Gastroesophageal sphincter (tissue), 4 donors: Measurements from ENCODE around the gene HOXB6. TPM values are rescaled to one million over a fixed set of nuclear protein-coding genes. Genes with fewer than 3 reads are reported as not detected.

ENCODE experiments used
- ATAC-seq: fragments of 150-250 bp; one replicate; pipeline ENCODE4 v1.9.1; 2016; ENCODE audit warnings: mild to moderate bottlenecking, moderate library complexity
- H3K27ac ChIP-seq, 4 donors: fragments of 200-600 bp; sonication (generic) in 3 of 4; 1 replicate in 3 of 4; 2 replicates in 1 of 4; pipeline ENCODE4 v1.5.1; 2016 to 2019
- H3K27me3 ChIP-seq: fragments of 200-600 bp; sonication (generic); one replicate; pipeline ENCODE4 v1.5.1; 2019
- H3K36me3 ChIP-seq, 2 donors: fragments of 200-600 bp; sonication (generic); one replicate each; pipeline ENCODE4 v1.5.1; 2019; ENCODE audit warnings: control low read depth in 1 of 2
- H3K4me1 ChIP-seq, 3 donors: fragments of 200-600 bp; sonication (generic); 1 replicate in 2 of 3; 2 replicates in 1 of 3; pipeline ENCODE4 v1.5.1; 2016 to 2019; ENCODE audit warnings: control low read depth in 2 of 3
- H3K4me3 ChIP-seq, 2 donors: fragments of 200-600 bp; sonication (generic); one replicate each; pipeline ENCODE4 v1.5.1; 2019; ENCODE audit warnings: mild to moderate bottlenecking in 1 of 2, moderate library complexity in 1 of 2
- H3K9me3 ChIP-seq, 3 donors: fragments of 200-600 bp; sonication (generic); one replicate each; pipeline ENCODE4 v1.5.1; 2017 to 2019; ENCODE audit warnings: control low read depth in 2 of 3
- EP300 ChIP-seq: sonication (generic); formaldehyde crosslinking; IDR thresholded peaks from one replicate; pipeline ENCODE4 v1.6.1; 2017; ENCODE audit warnings: antibody characterized with exemption, mild to moderate bottlenecking
- POLR2A ChIP-seq, 2 donors: fragments of 450-650 bp; IDR thresholded peaks; one replicate each; pipeline ENCODE4 v1.6.1; 2017; ENCODE audit warnings: antibody characterized with exemption in 2 of 2, mild to moderate bottlenecking in 2 of 2, moderate library complexity in 1 of 2
- POLR2AphosphoS5 ChIP-seq: sonication (generic); formaldehyde crosslinking; IDR thresholded peaks from one replicate; pipeline ENCODE4 v1.6.1; 2017; ENCODE audit warnings: antibody characterized with exemption
- WGBS, 2 donors: methylation state at CpG; one replicate each; pipeline ENCODE4 v1.1.5; 2018; ENCODE audit warnings: low coverage in 1 of 2; 5-methylcytosine and 5-hydroxymethylcytosine counted together
- total RNA-seq, 4 donors: library from RNA; depleted of rRNA; stranded (reverse); fragments of >200 nt; gene quantifications; one replicate each; pipeline ENCODE4 v1.1.0, GENCODE V29; 2016
- TF ChIP-seq, protein P1 (sequence below), 4 experiments: fragments of 200-600 bp in 2 of 4; fragments of 450-650 bp in 2 of 4; sonication (generic) in 1 of 4; IDR thresholded peaks; one replicate each; pipeline ENCODE4 v1.5.1; 2017 to 2019; ENCODE audit warnings: antibody characterized with exemption in 4 of 4, mild to moderate bottlenecking in 2 of 4, moderate library complexity in 2 of 4

Gene HOXB6
- total RNA-seq, 4 donors from 2014 or later = 4.9 to 40.1 (median 5.1) TPM

DNA sequence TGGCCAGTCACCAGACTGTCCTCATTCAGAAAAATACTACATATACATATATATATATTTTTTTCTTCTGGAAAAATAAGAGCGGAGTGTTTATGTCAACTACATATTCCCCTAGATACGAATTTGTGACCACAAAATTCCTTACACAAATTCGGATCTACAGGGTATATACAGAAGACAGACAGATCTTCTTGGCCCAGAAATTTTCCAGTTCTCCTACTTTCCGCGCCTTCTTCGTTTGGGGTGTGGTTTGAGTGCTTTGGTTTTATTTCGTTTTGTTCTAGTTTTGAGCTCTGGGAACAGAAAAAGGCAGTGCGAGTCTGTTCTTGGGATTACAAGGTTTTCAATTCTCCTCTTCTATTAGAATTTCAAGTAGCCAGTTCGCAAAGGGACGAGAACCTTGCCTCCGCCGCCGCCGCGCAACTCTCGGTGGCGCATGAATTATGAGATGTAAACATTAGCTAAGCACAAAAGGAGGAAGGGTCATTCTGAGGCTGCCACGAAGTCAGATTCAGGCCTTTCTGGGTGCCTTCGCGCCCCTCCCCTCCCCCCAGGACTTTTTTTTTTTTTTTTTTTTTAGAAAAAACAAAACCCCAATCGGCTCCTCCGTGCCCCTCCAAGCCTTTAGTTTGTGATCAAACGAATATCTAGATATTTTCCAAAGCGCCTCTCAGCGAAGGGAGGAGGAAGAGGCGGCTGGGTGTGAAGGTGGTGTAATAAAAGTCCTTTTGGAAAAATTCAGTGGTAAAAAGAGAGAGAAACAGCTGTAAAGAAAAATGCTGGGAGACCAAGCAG lies 24.8 kb downstream of the HOXB6 start:
- no peaks in the 10 kb centered on the region for H3K27me3 ChIP-seq
- ATAC-seq = no peak
- H3K27ac ChIP-seq = peak overlapping the region; percentile 91 to 98 (median 96)
- no peaks in the 10 kb centered on the region for H3K9me3 ChIP-seq
- TF ChIP-seq POLR2A (IDR thresholded peaks at IDR 0.05) (no peak), POLR2AphosphoS5 (peak; percentile 81)
- no peaks in the 10 kb centered on the region for H3K36me3 ChIP-seq
- H3K4me1 ChIP-seq = peaks cover 7 to 85% (median 8%) of the 10 kb centered on the region in 3 donors
- peak overlapping the region in 1 of 2 donors; percentile 81 for H3K4me3 ChIP-seq
- 59 to 67% methylated on average over 8 to 23 of the region's 26 CpGs for WGBS, 2 donors

GRCh38 chr17:48579471-48579759 lies 25.4 kb downstream of the HOXB6 start:
- no peak for TF ChIP-seq POLR2AphosphoS5
- TF ChIP-seq, protein P1, sequence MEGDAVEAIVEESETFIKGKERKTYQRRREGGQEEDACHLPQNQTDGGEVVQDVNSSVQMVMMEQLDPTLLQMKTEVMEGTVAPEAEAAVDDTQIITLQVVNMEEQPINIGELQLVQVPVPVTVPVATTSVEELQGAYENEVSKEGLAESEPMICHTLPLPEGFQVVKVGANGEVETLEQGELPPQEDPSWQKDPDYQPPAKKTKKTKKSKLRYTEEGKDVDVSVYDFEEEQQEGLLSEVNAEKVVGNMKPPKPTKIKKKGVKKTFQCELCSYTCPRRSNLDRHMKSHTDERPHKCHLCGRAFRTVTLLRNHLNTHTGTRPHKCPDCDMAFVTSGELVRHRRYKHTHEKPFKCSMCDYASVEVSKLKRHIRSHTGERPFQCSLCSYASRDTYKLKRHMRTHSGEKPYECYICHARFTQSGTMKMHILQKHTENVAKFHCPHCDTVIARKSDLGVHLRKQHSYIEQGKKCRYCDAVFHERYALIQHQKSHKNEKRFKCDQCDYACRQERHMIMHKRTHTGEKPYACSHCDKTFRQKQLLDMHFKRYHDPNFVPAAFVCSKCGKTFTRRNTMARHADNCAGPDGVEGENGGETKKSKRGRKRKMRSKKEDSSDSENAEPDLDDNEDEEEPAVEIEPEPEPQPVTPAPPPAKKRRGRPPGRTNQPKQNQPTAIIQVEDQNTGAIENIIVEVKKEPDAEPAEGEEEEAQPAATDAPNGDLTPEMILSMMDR (IDR thresholded peaks at IDR 0.05) = no peak
- no peak for TF ChIP-seq POLR2A (IDR thresholded peaks at IDR 0.05)
- TF ChIP-seq EP300 = no peak
- Histone ChIP-seq H3K4me1 (peaks cover 7 to 85% (median 8%) of the 10 kb centered on the region in 3 donors), H3K4me3 (peak overlapping the region in 1 of 2 donors; percentile 81), H3K36me3 (no peaks in the 10 kb centered on the region), H3K27ac (peak overlapping the region; percentile 96 to 98 (median 97)), H3K9me3 (no peaks in the 10 kb centered on the region), H3K27me3 (no peaks in the 10 kb centered on the region)
- ATAC-seq = no peak
- WGBS, 2 donors = 47 to 60% methylated on average over 7 of the region's 7 CpGs

DNA sequence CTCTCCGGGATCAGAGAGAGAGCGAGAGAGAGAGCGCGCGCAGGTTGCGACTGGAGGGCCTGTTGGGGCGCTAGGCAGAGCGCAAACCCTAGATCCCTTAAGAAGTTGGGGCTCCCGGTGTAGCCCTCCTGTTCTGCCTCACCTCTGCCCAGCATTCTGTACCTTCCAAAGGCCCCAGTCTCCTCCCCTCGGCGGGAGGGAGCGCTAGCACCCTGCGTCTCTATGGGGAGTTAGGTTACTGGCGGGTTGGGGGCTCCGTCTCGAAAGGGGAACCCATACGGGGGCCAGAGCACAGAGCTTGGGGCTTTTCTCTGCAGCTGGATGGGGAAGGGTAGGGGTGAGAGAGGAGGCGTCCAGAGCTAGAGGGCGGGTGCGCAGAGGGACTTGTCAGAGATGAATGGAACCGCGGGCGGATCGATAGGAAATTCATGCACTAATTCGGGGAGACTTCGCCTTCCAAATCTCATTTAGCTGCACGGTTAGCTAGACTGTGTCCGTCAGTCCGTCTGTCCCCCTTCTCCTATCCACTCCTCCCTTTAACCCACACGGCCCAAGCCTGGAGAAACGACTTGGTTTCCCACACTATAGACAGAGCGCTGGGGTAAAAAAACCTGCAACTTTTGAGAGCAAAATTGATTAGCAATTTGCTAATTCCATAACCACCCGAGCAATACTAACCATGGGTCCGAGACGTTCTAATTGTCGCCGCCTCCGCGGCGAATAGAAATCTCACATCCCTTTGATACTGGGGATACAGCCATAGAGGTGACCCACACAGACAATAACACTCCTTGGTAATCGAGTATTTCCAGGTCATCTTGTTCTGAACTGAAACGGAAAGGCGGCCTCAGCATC lies 25.9 kb downstream of the HOXB6 start:
- no peak for ATAC-seq
- Histone ChIP-seq H3K4me3 (peak overlapping the region; percentile 66 to 81), H3K36me3 (no peaks in the 10 kb centered on the region), H3K27me3 (no peaks in the 10 kb centered on the region), H3K4me1 (peaks cover 7 to 85% (median 8%) of the 10 kb centered on the region in 3 donors), H3K9me3 (no peaks in the 10 kb centered on the region), H3K27ac (peak overlapping the region; percentile 97 to 98 (median 97))
- 23 to 41% methylated on average over 21 to 22 of the region's 43 CpGs for WGBS, 2 donors
- TF ChIP-seq POLR2A (IDR thresholded peaks at IDR 0.05) = no peak
- TF ChIP-seq EP300 = no peak
- no peak for TF ChIP-seq POLR2AphosphoS5
- TF ChIP-seq, protein P1 (IDR thresholded peaks at IDR 0.05) = no peak

DNA sequence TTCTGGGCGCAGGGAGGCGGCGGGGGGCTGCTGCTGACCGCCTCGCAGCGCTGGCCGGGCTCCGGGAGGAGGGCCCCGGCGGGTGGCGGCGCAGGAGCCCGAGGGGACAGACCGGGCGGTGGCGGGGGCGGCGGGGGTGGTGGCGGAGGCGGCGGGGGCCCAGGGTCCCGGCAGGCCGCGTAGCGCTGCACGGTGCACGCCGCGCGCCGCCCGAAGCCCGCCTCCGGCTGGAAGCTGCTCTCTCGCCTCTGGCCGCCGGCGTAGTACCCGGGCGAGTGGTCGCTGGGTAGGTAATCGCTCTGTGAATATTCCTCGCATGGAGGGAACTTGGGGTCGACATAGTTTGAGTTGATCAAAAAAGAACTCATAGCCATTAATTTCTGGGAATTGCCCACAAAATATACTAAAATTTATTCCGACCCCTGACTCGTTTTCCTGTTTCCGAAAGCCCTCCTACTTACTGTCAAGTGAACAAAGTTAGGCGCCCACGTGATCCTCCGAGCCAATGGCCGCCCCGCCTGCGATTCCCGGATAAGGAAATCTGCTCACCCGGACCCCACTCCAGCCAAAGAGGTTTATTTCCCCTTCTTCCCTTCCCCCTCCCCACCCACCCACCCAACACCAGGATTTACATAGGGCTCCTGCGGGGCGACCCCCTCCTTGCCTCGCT lies 26.7 kb downstream of the HOXB6 start, which contains the start of gene HOXB4:
TSS of gene HOXB4 (minus strand) at position 405 of the 670 bp plus-strand sequence. CDS start at position 374, 31 bp downstream.
- no peaks in the 10 kb centered on the region for H3K36me3 ChIP-seq
- no peaks in the 10 kb centered on the region for H3K9me3 ChIP-seq
- peak within 1 kb of the TSS; percentile 66 to 81 for H3K4me3 ChIP-seq
- H3K27ac ChIP-seq = peak within 1 kb of the TSS; percentile 97 to 98 (median 97)
- H3K27me3 ChIP-seq = no peaks in the 10 kb centered on the region
- TF ChIP-seq EP300 = no peak
- TF ChIP-seq, protein P1 (IDR thresholded peaks at IDR 0.05) = no peak
- TF ChIP-seq POLR2AphosphoS5 = peak; percentile 36
- no peak for TF ChIP-seq POLR2A (IDR thresholded peaks at IDR 0.05)
- WGBS, 2 donors = 0 to 1% methylated on average over 11 of the region's 58 CpGs
- peaks cover 7 to 85% (median 8%) of the 10 kb centered on the region in 3 donors for H3K4me1 ChIP-seq
- peak; percentile 66 for ATAC-seq
